CD4-positive, alpha-beta T cell treated with Interleukin-10 for 1 hour (primary cell): ENCODE measurements around the gene ACBD6.

Experiments
- DNase-seq: peaks from one replicate; pipeline ENCODE4 v3.0.0-alpha.2; 2020

The ACBD6 gene

DNA sequence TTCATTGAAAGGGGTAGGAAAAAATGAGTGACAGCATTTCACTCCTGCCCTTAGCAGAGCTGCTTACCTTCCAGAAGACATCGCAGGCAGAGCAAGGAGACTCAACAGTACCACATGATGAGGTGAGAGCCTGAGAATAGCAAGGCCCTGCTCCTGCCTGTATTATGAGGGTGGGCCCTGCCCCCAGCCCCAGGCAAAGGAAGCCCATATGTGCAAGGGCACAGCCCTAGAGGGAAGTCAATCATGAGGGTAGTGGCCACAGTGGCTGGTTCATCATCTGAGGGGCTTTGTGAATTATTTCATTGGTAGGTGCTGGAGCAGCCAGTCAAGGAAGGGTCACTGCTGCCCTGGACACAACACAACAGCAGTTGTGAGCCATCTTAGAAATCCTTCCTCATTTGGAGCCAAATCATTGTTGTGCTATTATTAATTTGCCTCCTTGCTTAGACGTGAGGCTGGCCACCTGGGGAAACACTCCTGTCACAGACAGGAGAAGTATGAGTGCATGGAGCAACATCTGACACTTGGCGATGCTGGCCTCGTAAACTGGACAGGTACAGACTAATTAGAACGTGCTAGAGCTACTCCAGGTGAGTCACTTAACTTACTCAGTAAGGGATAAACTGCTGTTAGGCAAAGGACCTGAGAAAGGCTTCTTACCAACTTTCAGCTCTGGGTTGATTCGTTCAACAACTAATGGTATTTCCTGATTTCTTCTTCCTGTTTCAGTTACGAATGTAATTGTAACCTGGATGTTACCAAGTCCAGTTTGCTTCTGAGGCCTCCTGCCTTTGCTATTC lies 22.7 kb upstream of the ACBD6 start:
- no peak for DNase-seq

DNA sequence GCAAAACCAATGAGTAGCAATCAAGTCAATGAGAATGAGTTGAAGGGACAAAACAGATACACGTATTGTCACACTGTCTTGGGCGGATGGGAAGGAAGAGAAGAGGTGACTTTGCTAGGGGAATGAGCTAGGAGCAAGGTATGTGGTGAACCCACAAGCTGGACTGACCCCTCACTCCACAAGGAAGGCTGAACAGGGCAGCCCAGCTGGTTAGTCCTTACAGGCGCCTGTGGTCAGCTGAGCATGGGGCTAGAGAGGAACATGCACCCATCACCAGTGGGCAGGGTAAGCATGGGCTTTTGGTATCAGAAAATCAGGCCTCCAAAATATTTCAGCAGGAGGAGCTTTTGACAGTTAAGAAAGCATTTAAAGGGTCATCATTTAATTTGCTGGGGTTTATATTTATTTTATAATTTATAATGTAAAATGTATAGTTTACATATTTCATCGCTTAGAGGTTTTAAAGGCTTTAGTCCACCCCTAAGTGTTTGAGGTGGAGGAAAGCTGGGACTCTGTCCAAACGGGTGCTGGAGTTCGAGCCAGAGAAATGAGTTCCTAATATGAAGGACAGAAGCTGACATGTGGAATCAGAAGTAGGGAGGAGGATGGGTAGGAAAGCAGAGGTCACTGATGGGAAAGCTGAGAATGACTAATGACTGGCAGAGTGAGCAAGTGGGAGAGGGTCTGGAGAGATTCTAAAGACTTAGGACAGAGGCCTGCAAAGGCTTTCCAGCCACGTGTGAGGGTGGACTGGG lies 22.0 kb upstream of the ACBD6 start:
- no peak for DNase-seq

- no peak for DNase-seq
Measured at GRCh38 chr1:180522213-180522515, 19.8 kb upstream of the ACBD6 start.

- no peak for DNase-seq
Measured at GRCh38 chr1:180521474-180522212, 19.3 kb upstream of the ACBD6 start.

GRCh38 chr1:180519846-180520245 lies 17.5 kb upstream of the ACBD6 start:
- no peak for DNase-seq

GRCh38 chr1:180515857-180516388 lies 13.5 kb upstream of the ACBD6 start:
- DNase-seq, result peak; percentile 66

- DNase-seq, result no peak
Measured at GRCh38 chr1:180515364-180515763, 13.0 kb upstream of the ACBD6 start.

DNA sequence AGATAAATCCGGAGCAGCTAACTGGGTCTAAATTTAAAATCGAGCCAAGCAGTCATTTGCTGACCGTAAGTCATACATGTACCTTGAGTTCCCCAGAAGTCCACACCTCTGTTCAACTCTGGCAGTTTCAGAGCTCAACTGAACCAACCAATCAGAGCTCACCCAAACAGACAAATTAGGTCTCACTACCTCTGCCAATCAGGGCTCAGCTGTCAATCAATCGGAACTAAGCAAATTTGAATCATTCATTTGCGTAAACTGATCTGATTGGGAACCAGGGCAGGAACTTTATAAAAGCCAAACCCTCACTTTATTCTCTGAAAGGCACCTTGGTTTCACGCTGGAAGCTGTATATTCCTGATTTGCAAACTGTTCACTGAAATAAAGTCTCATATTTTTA lies 11.2 kb upstream of the ACBD6 start:
- no peak for DNase-seq

DNA sequence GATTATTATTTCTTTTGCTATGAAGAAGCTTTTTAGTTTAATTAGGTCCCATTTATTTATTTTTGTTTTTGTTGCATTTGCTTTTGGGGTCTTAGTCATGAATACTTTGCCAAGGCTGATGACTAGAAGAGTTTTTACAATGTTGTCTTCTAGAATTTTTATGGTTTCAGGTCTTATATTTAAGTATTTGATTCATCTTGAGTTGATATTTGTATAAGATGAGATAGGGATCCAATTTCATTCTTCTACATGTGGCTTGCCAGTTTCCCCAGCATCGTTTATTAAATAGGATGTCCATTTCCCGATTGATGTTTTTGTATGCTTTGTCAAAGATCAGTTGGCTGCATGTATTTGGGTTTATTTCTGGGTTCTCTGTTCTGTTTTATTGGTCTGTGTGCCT lies 8.5 kb upstream of the ACBD6 start:
- no peak for DNase-seq

DNA sequence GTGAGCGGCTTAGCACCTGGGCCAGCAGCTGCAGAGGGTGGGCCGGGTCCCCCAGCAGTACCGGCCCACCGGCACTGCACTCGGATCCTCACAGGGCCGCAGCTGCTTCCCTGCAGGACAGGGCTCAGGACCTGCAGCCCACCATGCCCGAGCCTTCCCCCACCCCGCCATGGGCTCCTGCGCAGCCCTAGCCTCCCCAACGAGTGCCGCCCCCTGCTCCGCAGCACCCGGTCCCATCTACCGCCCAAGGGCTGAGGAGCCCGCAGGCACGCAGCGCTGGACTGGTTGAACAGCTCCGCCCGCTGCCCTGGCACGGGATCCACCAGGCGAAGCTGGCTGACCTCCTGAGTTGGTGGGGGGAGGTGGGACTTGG lies 6.3 kb upstream of the ACBD6 start:
- DNase-seq, result no peak

- DNase-seq, result peak; percentile 8
Measured at GRCh38 chr1:180507795-180508724, 5.7 kb upstream of the ACBD6 start.

- no peak for DNase-seq
Measured at GRCh38 chr1:180505732-180506335, 3.5 kb upstream of the ACBD6 start.

GRCh38 chr1:180504186-180504585 lies 1.8 kb upstream of the ACBD6 start:
- DNase-seq, result no peak

DNA sequence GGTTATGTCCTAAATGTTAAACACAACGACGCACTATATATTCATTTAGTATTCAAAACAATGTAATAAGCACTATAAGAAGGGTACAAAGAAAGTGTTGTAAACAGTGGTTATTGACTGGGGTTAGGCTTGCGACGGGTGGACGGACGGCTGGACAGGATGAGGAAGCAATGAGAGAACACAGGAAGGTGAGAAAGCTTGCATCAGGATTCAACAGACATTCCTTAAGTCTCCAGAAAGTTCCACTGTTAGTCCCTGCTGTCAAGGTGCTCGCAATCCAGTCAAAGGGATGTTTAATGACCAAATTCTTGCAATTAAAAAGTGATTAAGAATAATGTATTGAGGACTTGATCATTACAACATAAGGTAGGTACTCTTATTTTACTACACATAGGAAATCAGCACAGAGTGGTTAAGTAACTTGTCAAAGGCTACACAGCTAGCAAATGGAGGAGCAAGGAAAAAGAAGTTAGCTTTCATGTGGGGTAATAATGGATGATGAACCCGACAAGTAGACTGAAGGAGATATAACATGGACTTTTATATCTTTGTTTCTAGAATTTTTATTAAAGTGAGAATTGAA lies 994 bp upstream of the ACBD6 start:
- no peak for DNase-seq

GRCh38 chr1:180501865-180502360 lies 464 bp downstream of the ACBD6 start:
- DNase-seq, result peak; percentile 40

DNA sequence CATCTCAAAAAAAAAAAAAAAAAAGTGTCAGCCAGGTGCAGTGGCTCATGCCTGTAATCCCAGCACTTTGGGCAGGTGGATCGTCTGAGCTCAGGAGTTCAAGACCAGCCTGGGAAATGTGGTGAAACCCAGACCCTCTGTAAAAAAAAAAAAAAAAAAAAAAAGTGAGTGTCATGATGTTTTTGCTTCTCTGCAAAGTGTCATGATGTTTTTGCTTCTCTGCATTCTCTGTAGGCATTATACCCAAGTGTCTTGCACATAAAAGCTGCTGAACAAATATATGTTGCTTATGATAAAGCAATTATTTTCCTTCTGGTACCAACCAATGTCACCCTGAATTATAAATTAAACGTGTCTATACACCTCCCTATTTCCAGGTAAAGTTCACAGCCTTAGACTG lies 1.7 kb downstream of the ACBD6 start:
- no peak for DNase-seq

DNA sequence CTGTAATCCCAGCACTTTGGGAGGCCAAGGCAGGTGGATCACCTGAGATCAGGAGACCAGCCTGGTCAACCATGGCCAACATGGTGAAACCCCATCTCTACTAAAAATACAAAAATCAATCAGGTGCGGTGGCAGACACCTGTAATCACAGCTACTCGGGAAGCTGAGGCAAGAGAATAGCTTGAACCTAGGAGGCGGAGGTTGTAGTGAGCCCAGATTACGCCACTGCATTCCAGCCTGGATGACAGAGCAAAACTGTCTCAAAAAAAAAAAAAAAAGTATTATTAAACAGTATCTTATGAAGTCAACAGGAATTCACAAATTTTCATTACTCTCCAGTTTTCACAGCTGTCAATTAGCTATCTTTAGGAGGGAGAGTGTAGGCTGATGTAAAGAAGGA lies 3.8 kb downstream of the ACBD6 start:
- no peak for DNase-seq

DNA sequence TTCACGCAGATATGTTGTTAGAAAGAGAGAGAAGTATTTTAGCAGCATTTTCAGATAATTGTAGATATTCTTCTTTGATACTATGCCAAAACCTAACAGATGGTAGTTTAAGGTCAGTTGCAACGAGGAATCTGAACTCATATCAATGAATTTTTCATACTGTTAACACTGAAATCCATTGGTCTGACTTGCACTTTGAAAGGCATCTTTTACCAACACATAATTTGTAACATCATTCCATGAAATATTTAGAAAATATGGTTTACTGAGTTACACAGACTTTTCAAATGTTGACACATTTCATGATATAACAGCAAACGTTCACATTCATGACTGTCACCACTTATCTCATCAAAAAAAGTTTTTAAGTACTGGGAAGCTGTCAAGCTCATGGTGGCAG lies 4.6 kb downstream of the ACBD6 start:
- DNase-seq, result no peak

DNA sequence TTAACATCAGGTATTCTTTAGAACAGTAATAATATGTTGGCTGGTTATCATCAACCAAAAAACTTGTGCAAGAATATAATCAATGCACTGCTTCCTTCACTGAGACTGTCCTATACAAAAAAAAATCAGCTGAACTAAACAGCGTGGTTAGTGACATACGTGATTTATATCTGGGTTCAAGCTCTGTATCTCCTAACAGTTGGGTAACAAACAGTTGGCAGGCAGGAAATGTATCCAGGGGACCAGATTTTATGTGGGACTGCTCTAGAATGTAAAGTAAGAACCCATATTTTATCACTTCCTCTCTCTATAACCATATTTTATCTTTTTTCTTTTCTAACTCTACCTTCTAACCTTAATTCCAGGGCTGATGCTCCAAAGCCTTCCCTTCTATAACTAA lies 8.0 kb downstream of the ACBD6 start:
- no peak for DNase-seq

DNA sequence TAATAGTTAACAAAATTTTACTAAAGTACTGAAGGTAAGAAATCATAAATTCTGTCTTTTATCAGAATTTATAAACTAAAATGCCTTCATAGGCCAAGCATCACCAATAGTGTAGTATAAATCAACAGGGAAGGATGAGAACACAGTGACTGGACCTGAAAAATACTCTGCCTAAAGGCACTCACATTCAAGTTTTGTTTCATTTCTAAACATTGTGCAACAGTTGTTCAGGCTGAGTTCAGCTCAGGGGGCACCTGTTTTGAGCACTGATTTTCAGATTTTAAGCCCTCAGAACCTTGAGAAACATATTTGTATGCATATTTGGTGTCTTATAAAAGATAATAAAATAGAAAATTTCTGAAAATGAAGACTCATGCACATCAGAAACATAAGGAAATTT lies 12.4 kb downstream of the ACBD6 start:
- no peak for DNase-seq

DNA sequence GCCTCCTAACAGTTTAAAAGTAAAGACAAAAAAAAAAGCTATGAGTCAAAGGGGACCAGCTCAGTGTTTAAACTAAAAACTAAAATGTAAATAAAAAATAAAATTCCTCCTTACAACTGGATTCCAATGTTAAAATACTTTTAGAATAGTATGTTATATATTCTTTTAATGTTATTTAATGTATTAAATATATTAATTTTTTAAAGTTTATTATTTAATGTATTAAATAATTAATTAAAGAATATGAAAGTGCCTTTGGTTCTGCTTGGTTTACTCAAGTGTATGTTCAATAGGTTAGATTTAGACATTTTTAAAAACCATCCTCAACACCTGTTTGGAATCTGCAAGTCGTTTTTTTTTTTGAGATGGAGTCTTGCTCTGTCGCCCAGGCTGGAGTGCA lies 13.1 kb downstream of the ACBD6 start:
- DNase-seq, result no peak

DNA sequence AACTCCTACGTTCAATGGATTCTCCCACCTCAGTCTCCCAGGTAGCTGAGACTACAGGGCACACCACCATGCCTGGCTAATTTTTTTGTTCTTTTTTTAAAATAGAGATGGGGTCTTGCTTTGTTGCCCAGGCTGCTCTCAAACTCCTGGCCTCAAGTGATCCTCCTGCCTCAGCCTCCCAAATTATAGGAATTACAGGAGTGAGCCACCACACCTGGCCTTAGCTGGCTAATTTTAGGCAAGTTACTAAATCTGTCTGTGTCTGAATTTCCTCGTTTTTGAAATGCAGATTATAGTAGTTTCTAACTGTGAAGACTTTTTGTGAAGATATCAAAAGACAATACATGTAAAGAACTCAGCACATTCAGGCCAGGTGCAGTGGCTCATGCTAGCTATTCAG lies 13.7 kb downstream of the ACBD6 start:
- no peak for DNase-seq
